Heart right ventricle (tissue), 16 donors: ENCODE data around the gene ZNF205. TPM values are rescaled to one million over a fixed set of nuclear protein-coding genes. Genes with fewer than 3 reads are reported as not detected.

ENCODE experiments used
- ATAC-seq, 8 donors: fragments of 200-7000 bp; cut with Tn5 transposase; one replicate each; pipeline ENCODE4 v1.9.1; 2020; ENCODE audit warnings: mild to moderate bottlenecking in 8 of 8, moderate library complexity in 8 of 8, moderate number of reproducible peaks in 1 of 8
- DNase-seq, 2 donors: peaks; one replicate each; pipeline ENCODE4 v3.0.0-alpha.2; 2020
- H3K27ac ChIP-seq, 10 donors: fragments of 200-600 bp; sonication (generic) in 2 of 10; one replicate each; pipeline versions ENCODE4 v1.5.0 to v1.8.0; 2020 to 2022; ENCODE audit warnings: mild to moderate bottlenecking in 3 of 10
- H3K27me3 ChIP-seq, 7 donors: fragments of 200-600 bp; one replicate each; pipeline ENCODE4 v1.8.0; 2021 to 2022; ENCODE audit warnings: mild to moderate bottlenecking in 2 of 7
- H3K36me3 ChIP-seq, 9 donors: fragments of 200-600 bp; sonication (generic) in 1 of 9; one replicate each; pipeline versions ENCODE4 v1.5.0 to v1.8.0; 2020 to 2022; ENCODE audit warnings: mild to moderate bottlenecking in 2 of 9
- H3K4me1 ChIP-seq, 9 donors: fragments of 200-600 bp; sonication (generic) in 1 of 9; one replicate each; pipeline versions ENCODE4 v1.5.0 to v1.8.0; 2020 to 2022; ENCODE audit warnings: mild to moderate bottlenecking in 4 of 9
- H3K4me3 ChIP-seq, 10 donors: fragments of 200-600 bp; sonication (generic) in 2 of 10; one replicate each; pipeline versions ENCODE4 v1.5.0 to v1.8.0; 2020 to 2022; ENCODE audit warnings: mild to moderate bottlenecking in 7 of 10, moderate library complexity in 2 of 10
- H3K9me3 ChIP-seq, 11 donors: fragments of 200-600 bp in 10 of 11; sonication (generic) in 2 of 11; one replicate each; pipeline versions ENCODE4 v1.5.0 to v1.8.0; 2013 to 2022; ENCODE audit warnings: mild to moderate bottlenecking in 2 of 11, control low read depth in 1 of 11, moderate library complexity in 1 of 11
- CTCF ChIP-seq, 9 donors: fragments of 200-600 bp; sonication (generic) in 2 of 9; IDR thresholded peaks; one replicate each; pipeline versions ENCODE4 v1.5.0 to v1.8.0; 2021 to 2022; ENCODE audit warnings: antibody characterized with exemption in 9 of 9, mild to moderate bottlenecking in 5 of 9, moderate library complexity in 1 of 9
- WGBS, 2 donors: extraction: QIAGEN DNeasy Blood & Tissue Kit; methylation state at CpG; one replicate each; pipeline ENCODE4 v1.1.7; 2013; ENCODE audit warnings: inconsistent platforms in 1 of 2; 5-methylcytosine and 5-hydroxymethylcytosine counted together
- intact Hi-C, 10 donors: fragments of 100-400 bp; cut with DNase I; formaldehyde crosslinking; loops; one replicate each; pipeline versions ENCODE4 v1.11.1 to v1.14.2; 2022
- long read RNA-seq, 3 donors: library from polyadenylated mRNA; unstranded; transcript quantifications; one replicate each; pipeline ENCODE4 v2.0.0, GENCODE V29; 2020 to 2021
- polyA plus RNA-seq, 2 donors: library from polyadenylated mRNA; stranded (reverse); fragments of 200-250 nt; gene quantifications; one replicate each; pipeline ENCODE4 v1.2.3, GENCODE V29; 2013
- total RNA-seq, 10 donors: library from RNA; stranded (reverse); fragmentation: NEBNext Ultra II Directional in 3 of 10; extraction: Animal tissue kit (Norgen Biotek cat#: 25700) in 3 of 10; gene quantifications; one replicate each; pipeline versions ENCODE4 v1.2.1 to v1.2.4, GENCODE V29; 2021 to 2023
- donor health status: Arrhythmogenic right ventricular cardiomyopathy.
- donor health status: ischemic (EF 13 %, LVEDD 7.1; RV severe dilation, severe dysfunction).
- donor health status: healthy with polysubstance abuse.
- donor health status: DM: no; HTN: yes; CAD: no.
- donor health status: DM: no; HTN: no; CAD: no.
- donor health status: ischemic (EF 25% LVEDD 6.9; RV normal size, moderate dysfunction).
- donor health status: ischemic (EF 25% LVEDD 5.7; RV mildly dilated, moderate dysfunction).
- donor health status: healthy.
- donor health status: DM: yes; HTN: yes; CAD: no.
- donor health status: Ischemic cardiomyopathy.
- donor health status: ischemic (EF 35%, LVEDD 5.7; RV mildly dilated, moderate dysfunction).
- donor health status: nonischemic (EF 11% LVEDD 7.7; RV severe dilation, severe dysfunction).
- donor health status: DM: yes; HTN: yes; CAD: no.
- donor health status: PGD.
- donor health status: ischemic (EF 29% LVEDD 5.4; RV normal size, mild dysfunction).
- donor health status: nonischemic (EF 23%, LVEDD 6.1; RV moderate dilation, normal function).

Gene ZNF205
- total RNA-seq, result 1 to 10 TPM; 5.8 to 9.0 (median 7.6) TPM
- 10 to 100 TPM; 13.8 to 26.9 TPM for polyA plus RNA-seq
- long read RNA-seq, donor 1, partial matches to known transcripts, result 6 of 8 reads
- long read RNA-seq, donor 1, other reads (novel, unspliced or antisense), result 2 of 8 reads
- long read RNA-seq, donor 2, partial matches to known transcripts, result 4 of 6 reads
- long read RNA-seq, donor 2, other reads (novel, unspliced or antisense), result 0 of 6 reads
- long read RNA-seq, donor 3, result 0 reads

DNA sequence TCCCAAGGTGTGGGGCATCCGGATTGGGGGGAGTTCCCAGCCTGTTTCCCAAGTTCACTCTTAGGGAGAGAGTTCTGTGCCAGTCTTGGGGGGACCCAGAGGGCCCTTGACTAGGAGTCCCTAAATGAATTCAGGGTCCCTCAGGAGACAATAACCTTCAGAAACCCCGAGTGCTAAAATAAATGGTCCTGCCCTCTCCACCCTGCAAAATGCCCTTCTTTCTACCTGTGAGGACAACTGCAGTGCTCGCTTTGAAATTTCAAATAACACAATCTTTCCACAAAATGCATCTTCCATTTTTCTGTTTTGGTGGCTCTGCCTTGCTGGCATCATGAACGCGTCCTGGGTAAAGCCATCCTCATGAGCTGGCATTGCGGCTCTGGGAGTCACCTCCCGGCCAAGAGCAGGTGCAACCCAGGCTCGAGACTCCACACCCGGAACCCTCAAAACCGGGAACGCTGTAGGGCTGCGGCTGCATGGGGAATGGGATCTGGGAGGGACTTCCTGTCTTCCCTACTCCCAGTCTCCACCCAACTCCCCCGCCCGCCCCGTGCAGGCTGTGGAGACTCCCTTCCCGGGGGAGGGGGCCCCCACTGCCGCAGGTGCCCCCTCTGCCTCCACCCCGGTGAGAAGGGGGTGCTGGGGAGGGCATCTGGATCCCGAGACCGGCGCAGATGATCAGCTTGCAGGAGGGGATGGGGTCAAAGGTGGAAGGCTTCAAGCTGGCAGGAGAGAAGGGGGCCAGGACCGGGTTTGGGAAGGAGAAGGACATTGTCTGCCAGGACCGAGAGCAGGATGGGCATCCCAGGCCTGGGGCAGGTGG lies at the start of gene ZNF205:
Gene ZNF205 (plus strand): TSS at position 529 of the 823 bp plus-strand sequence. CDS start 845 bp downstream, outside the sequence.
- ATAC-seq (peak; percentile 87 to 96 (median 94)), DNase-seq (peak; percentile 79 to 80)
- Histone ChIP-seq H3K4me1 (peaks cover 12 to 42% (median 31%) of the 10 kb centered on the region in 9 donors), H3K36me3 (peaks cover 0 to 33% (median 4%) of the 10 kb centered on the region in 9 donors), H3K9me3 (no peaks in the 10 kb centered on the region), H3K27me3 (no peaks in the 10 kb centered on the region), H3K4me3 (peak within 1 kb of the TSS; percentile 64 to 97 (median 84)), H3K27ac (peak within 1 kb of the TSS; percentile 18 to 93 (median 81))
- WGBS, 2 donors, result 10% methylated on average over 23 of the region's 23 CpGs
- TF ChIP-seq CTCF (IDR thresholded peaks at IDR 0.05), result no peak
- intact Hi-C loops, result loop anchor here in 2 of 10 donors (5.0 to 10.0 kb wide), 2 partner anchors 55 to 57 kb away; no protein-coding TSS in a partner anchor

GRCh38 chr16:3063625-3064386 lies 48.6 kb upstream of the ZNF205 start:
- Histone ChIP-seq H3K27me3 (no peaks in the 10 kb centered on the region), H3K4me3 (no peak overlapping the region), H3K9me3 (no peaks in the 10 kb centered on the region), H3K4me1 (peaks cover 6 to 61% (median 22%) of the 10 kb centered on the region in 9 donors), H3K27ac (peak overlapping the region in 7 of 10 donors; percentile 82 to 94 (median 90)), H3K36me3 (peaks cover 0 to 16% (median 0%) of the 10 kb centered on the region in 9 donors)
- intact Hi-C loops, result loop anchor here in 5 of 10 donors (2.0 to 5.0 kb wide), 5 partner anchors 23 to 68 kb away; partner anchors contain the start of gene ZSCAN10 (in 2 of the 5)
- no peak for ATAC-seq
- DNase-seq, result no peak
- TF ChIP-seq CTCF (IDR thresholded peaks at IDR 0.05), result no peak
- 89 to 91% methylated on average over 8 of the region's 8 CpGs for whole genome bisulfite sequencing, 2 donors

GRCh38 chr16:3065069-3065741 lies 47.2 kb upstream of the ZNF205 start, which contains the start of gene IL32:
Gene IL32 (plus strand): TSS chr16:3065640. CDS start chr16:3065812, 172 bp downstream.
- Histone ChIP-seq H3K27ac (peak within 1 kb of the TSS; percentile 81 to 94 (median 88)), H3K9me3 (no peaks in the 10 kb centered on the region), H3K4me1 (peaks cover 3 to 52% (median 14%) of the 10 kb centered on the region in 9 donors), H3K27me3 (no peaks in the 10 kb centered on the region), H3K4me3 (peak within 1 kb of the TSS; percentile 1 to 71 (median 62)), H3K36me3 (peaks cover 0 to 26% (median 0%) of the 10 kb centered on the region in 9 donors)
- DNase-seq (peak; percentile 54 to 88), ATAC-seq (peak; percentile 70 to 94 (median 91))
- intact Hi-C loops, result loop anchor here in 2 of 10 donors (2.0 to 5.0 kb wide), 2 partner anchors 22 to 37 kb away; no protein-coding TSS in a partner anchor
- TF ChIP-seq CTCF (IDR thresholded peaks at IDR 0.05), result no peak
- WGBS, 2 donors, result 32 to 51% methylated on average over 13 of the region's 13 CpGs
